Cardiac muscle cell (in vitro differentiated cells and primary cell): Measurements from ENCODE around the gene GALNS. TPM values are rescaled to one million over a fixed set of nuclear protein-coding genes. Genes with fewer than 3 reads are reported as not detected.

ENCODE experiments used
- DNase-seq, 2 donors: peaks; one replicate each; pipeline versions ENCODE4 v3.0.0 to v3.0.0-alpha.2; 2010 to 2017; ENCODE audit warnings: low read depth in 1 of 2, low spot score in 1 of 2
- H3K27ac ChIP-seq: fragments of 200-600 bp; sonication (generic); 2 replicates; pipeline ENCODE4 v1.5.1; 2016
- H3K27me3 ChIP-seq: fragments of 200-600 bp; sonication (generic); 2 replicates; pipeline ENCODE4 v1.6.0; 2016; ENCODE audit warnings: control low read depth
- H3K36me3 ChIP-seq: fragments of 200-600 bp; sonication (generic); 2 replicates; pipeline ENCODE4 v1.5.1; 2016; ENCODE audit warnings: control low read depth
- H3K4me1 ChIP-seq: fragments of 200-600 bp; sonication (generic); 2 replicates; pipeline ENCODE4 v1.8.1; 2017; ENCODE audit warnings: low read depth, mild to moderate bottlenecking, mixed run types
- H3K4me3 ChIP-seq: fragments of 200-600 bp; sonication (generic); 2 replicates; pipeline ENCODE4 v1.5.1; 2016; ENCODE audit warnings: mild to moderate bottlenecking
- H3K9me3 ChIP-seq: fragments of 200-600 bp; sonication (generic); 2 replicates; pipeline ENCODE4 v1.5.1; 2017; ENCODE audit warnings: low read depth, mild to moderate bottlenecking, control low read depth
- polyA plus RNA-seq: library from polyadenylated mRNA; unstranded; fragments of >200 nt; fragmentation: Nextera tagmentation; extraction: Ambion mirVana; gene quantifications from 2 replicates; pipeline ENCODE4 v1.2.1, GENCODE V29; 2016
- total RNA-seq: library from RNA; depleted of rRNA; stranded (reverse); fragments of >200 nt; gene quantifications from 2 replicates; pipeline ENCODE4 v1.2.3, GENCODE V29; 2016
- TF ChIP-seq, protein P1 (sequence below): IDR thresholded peaks from 2 replicates; pipeline ENCODE4 v1.5.1; 2012; ENCODE audit warnings: low read depth, mild to moderate bottlenecking, low read length

The GALNS gene
- total and polyA plus RNA-seq, 2 experiments from 2014 or later = 28.3 to 31.0 TPM

DNA sequence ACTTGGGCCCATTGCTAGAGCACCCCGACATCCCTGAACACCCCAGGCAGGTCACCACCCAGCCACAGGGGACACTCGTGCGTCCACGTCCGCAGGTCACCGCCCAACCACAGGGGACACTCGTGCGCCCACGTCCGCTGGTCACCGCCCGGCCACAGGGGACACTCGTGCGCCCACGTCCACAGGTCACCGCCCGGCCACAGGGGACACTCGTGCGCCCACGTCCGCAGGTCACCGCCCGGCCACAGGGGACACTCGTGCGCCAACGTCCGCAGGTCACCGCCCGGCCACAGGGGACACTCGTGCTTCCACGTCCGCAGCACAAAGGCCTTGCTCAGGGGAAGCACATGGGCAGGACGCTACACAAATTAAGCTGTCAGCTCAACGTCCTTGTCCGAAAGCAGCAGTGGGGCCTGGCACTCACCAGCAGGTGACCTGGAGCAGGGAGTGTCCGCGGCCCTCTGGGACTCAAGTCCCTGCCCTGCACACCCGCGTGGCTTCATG is 17.7 kb downstream of the GALNS start:
- peaks cover 2% of the 10 kb centered on the region for H3K36me3 ChIP-seq
- no peaks in the 10 kb centered on the region for H3K4me1 ChIP-seq
- H3K4me3 ChIP-seq = no peak overlapping the region
- H3K27me3 ChIP-seq = no peaks in the 10 kb centered on the region
- H3K27ac ChIP-seq = no peak overlapping the region
- no peaks in the 10 kb centered on the region for H3K9me3 ChIP-seq
- no peak for DNase-seq
- TF ChIP-seq, protein P1, sequence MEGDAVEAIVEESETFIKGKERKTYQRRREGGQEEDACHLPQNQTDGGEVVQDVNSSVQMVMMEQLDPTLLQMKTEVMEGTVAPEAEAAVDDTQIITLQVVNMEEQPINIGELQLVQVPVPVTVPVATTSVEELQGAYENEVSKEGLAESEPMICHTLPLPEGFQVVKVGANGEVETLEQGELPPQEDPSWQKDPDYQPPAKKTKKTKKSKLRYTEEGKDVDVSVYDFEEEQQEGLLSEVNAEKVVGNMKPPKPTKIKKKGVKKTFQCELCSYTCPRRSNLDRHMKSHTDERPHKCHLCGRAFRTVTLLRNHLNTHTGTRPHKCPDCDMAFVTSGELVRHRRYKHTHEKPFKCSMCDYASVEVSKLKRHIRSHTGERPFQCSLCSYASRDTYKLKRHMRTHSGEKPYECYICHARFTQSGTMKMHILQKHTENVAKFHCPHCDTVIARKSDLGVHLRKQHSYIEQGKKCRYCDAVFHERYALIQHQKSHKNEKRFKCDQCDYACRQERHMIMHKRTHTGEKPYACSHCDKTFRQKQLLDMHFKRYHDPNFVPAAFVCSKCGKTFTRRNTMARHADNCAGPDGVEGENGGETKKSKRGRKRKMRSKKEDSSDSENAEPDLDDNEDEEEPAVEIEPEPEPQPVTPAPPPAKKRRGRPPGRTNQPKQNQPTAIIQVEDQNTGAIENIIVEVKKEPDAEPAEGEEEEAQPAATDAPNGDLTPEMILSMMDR = no peak

DNA sequence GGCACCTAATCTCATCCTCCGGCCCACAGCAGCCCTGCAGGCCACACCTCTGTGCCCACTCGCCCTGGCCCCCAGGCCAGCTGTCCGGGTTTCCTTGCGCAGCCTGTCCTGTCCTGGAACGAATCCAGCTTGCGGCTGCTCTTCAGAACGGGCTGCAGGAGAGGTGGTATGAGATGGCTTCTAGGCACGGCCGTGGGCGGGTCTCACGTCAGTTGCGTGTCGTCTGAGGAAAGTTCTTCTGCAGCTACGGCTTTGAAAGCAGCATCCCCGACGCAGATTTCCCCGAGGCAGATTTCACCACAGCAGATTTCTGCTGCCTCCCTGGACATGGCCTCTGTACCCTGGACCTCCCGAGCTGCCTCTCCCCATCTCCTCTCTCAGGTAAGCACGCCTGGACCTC is 18.2 kb downstream of the GALNS start:
- TF ChIP-seq, protein P1 = no peak
- Histone ChIP-seq H3K27ac (no peak overlapping the region), H3K36me3 (peaks cover 2% of the 10 kb centered on the region), H3K9me3 (no peaks in the 10 kb centered on the region), H3K4me3 (no peak overlapping the region), H3K4me1 (no peaks in the 10 kb centered on the region), H3K27me3 (no peaks in the 10 kb centered on the region)
- DNase-seq = no peak

DNA sequence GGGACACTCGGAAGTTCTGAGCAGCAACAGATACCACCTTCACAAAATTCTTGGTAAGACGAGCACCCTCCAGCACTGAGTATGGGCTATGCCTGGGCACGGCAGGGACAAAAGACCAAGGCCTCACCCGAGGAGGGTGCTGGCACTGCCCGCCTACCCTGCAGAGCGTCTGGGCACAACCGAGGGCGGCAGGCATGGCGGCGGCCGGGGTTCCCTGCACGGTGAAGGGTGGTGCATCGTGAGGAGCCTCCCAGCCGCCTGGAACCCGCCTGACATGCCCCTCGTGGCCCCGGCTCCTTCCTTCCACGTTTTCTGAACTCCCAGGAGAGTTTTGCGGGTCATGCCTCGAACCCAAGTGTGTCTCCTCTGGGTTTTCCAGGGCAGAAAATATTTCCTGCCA is 18.9 kb downstream of the GALNS start:
- Histone ChIP-seq H3K4me1 (no peaks in the 10 kb centered on the region), H3K27ac (no peak overlapping the region), H3K4me3 (no peak overlapping the region), H3K36me3 (peaks cover 2% of the 10 kb centered on the region), H3K9me3 (no peaks in the 10 kb centered on the region), H3K27me3 (no peaks in the 10 kb centered on the region)
- no peak for DNase-seq
- TF ChIP-seq, protein P1 = no peak

DNA sequence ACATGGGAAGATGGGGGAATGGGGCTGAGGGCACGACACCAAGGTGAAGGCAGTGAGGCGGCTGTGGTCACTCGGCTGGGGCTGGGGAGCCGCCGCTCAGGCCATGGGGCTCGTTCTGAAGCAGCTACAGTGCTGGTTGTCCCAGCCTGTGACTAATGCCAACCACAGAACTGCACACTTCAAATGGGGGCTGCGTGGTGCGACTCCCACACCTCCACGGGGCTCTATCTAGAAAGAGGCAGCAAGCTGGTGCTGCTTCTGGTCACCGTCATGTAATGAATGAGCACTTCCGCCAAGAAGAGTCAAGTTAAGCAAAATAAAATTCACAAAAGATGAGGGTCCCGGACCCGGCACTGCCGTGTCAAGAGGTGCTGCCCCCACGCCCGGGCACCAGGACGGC is 20.0 kb downstream of the GALNS start:
- Histone ChIP-seq H3K4me3 (no peak overlapping the region), H3K9me3 (no peaks in the 10 kb centered on the region), H3K36me3 (peaks cover 2% of the 10 kb centered on the region), H3K27me3 (no peaks in the 10 kb centered on the region), H3K4me1 (no peaks in the 10 kb centered on the region), H3K27ac (no peak overlapping the region)
- TF ChIP-seq, protein P1 = no peak
- no peak for DNase-seq

DNA sequence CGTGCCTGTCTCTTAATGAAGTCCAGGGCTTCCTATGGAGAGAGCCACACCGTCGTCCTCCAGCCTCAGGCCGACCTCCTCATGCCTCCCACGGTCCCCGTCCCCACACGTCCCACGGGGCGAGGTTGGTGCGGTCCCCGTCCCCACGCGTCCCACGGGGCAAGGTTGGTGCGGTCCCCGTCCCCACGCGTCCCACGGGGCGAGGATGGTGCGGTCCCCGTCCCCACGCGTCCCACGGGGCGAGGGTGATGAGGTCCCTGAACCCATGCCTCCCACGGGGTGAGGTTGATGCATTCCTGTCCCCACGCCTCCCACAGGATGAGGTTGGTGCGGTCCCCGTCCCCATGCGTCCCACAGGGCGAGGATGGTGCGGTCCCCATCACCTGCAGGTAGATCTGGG is 20.9 kb downstream of the GALNS start:
- Histone ChIP-seq H3K27me3 (no peaks in the 10 kb centered on the region), H3K4me1 (no peaks in the 10 kb centered on the region), H3K36me3 (peaks cover 2% of the 10 kb centered on the region), H3K27ac (no peak overlapping the region), H3K9me3 (no peaks in the 10 kb centered on the region), H3K4me3 (no peak overlapping the region)
- DNase-seq = no peak
- TF ChIP-seq, protein P1 = no peak

DNA sequence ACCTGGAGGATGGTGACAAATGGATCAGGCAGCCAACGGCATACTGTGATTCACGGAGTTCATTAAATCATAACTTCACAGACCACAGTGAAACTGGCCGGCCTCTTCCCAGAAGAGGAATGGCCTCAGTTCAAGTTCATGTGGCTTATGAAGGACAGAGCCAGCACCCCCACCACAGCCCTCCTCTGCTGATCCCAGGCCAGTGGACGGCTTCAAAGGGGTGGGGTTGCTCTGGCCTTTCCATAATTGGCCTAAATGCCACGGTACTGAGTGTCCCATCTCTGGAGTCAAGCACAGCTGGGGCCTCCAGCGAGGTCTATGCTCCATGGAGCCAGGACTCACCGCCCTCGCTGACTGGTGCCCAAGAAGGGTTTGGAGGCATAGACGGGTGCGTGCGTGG is 21.4 kb downstream of the GALNS start:
- TF ChIP-seq, protein P1 = no peak
- peaks cover 2% of the 10 kb centered on the region for H3K36me3 ChIP-seq
- peak in 1 of 2 donors; percentile 12 for DNase-seq

More for the DNA sequence above, 21.4 kb downstream of the GALNS start:
- H3K9me3 ChIP-seq = no peaks in the 10 kb centered on the region
- H3K27ac ChIP-seq = no peak overlapping the region
- H3K4me3 ChIP-seq = no peak overlapping the region
- H3K4me1 ChIP-seq = no peaks in the 10 kb centered on the region
- no peaks in the 10 kb centered on the region for H3K27me3 ChIP-seq
